CD4-positive, CD25-positive, alpha-beta regulatory T cell (primary cell): Measurements from ENCODE around the gene RUNX2. TPM values are rescaled to one million over a fixed set of nuclear protein-coding genes. Genes with fewer than 3 reads are reported as not detected.
A peak's percentile ranks its signal among the peaks of the same experiment; 100 is the strongest.

Source experiments
- ATAC-seq, 2 donors: fragments of 150-1000 bp; cut with Tn5 transposase; one replicate each; pipeline ENCODE4 v1.10.0; 2021; ENCODE audit warnings: low read depth in 2 of 2, moderate number of reproducible peaks in 2 of 2, moderate library complexity in 1 of 2
- DNase-seq, 3 donors: peaks; one replicate each; pipeline versions ENCODE4 v3.0.0 to v3.0.0-alpha.2; 2012 to 2022; ENCODE audit warnings: mixed read lengths in 1 of 3
- H3K27ac ChIP-seq: one replicate; pipeline ENCODE4 v1.7.0; 2013; ENCODE audit warnings: mild to moderate bottlenecking, low read length; ENCODE audit not compliant: insufficient read depth, poor library complexity, severe bottlenecking
- H3K27me3 ChIP-seq: one replicate; pipeline ENCODE4 v1.7.0; 2013; ENCODE audit warnings: low read length; ENCODE audit not compliant: control insufficient read depth, insufficient read depth
- H3K36me3 ChIP-seq: one replicate; pipeline ENCODE4 v1.7.0; 2013; ENCODE audit warnings: mild to moderate bottlenecking, low read length, moderate library complexity; ENCODE audit not compliant: control insufficient read depth, insufficient read depth
- H3K4me1 ChIP-seq: 2 replicates; pipeline ENCODE4 v1.7.0; 2013; ENCODE audit warnings: mild to moderate bottlenecking, low read length; ENCODE audit not compliant: insufficient read depth, control insufficient read depth, poor library complexity, severe bottlenecking
- H3K4me3 ChIP-seq: one replicate; pipeline ENCODE4 v1.7.0; 2013; ENCODE audit warnings: low read depth, mild to moderate bottlenecking, low read length, moderate library complexity
- H3K9me3 ChIP-seq, 2 experiments: 1 replicate in 1 of 2; 2 replicates in 1 of 2; pipeline ENCODE4 v1.7.0; 2013; ENCODE audit warnings: low read length in 2 of 2, mild to moderate bottlenecking in 1 of 2, moderate library complexity in 1 of 2; ENCODE audit not compliant: control insufficient read depth in 2 of 2
- H3K27ac Mint-ChIP-seq, 3 donors: one replicate each; pipeline ENCODE4 v1.8.0; 2020 to 2022; ENCODE audit warnings: mild to moderate bottlenecking in 3 of 3, mixed read lengths in 3 of 3, moderate library complexity in 2 of 3
- H3K27me3 Mint-ChIP-seq: one replicate; pipeline ENCODE4 v1.8.0; 2022; ENCODE audit warnings: mild to moderate bottlenecking, mixed read lengths
- H3K36me3 Mint-ChIP-seq: one replicate; pipeline ENCODE4 v1.8.0; 2020; ENCODE audit warnings: mixed read lengths
- H3K4me1 Mint-ChIP-seq, 4 donors: one replicate each; pipeline ENCODE4 v1.8.0; 2020 to 2022; ENCODE audit warnings: mixed read lengths in 4 of 4, mild to moderate bottlenecking in 1 of 4
- H3K4me3 Mint-ChIP-seq, 4 donors: one replicate each; pipeline ENCODE4 v1.8.0; 2020 to 2022; ENCODE audit warnings: mild to moderate bottlenecking in 4 of 4, mixed read lengths in 4 of 4, moderate library complexity in 3 of 4
- H3K9me3 Mint-ChIP-seq, 7 donors: one replicate each; pipeline ENCODE4 v1.8.0; 2020 to 2022; ENCODE audit warnings: mixed read lengths in 7 of 7, mild to moderate bottlenecking in 3 of 7, moderate library complexity in 2 of 7
- polyA plus RNA-seq, 4 donors: library from polyadenylated mRNA; unstranded; fragments of 300-500 nt; fragmentation: Illumina TruSeq; gene quantifications; one replicate each; pipeline ENCODE4 v1.2.3, GENCODE V29; 2021
- total RNA-seq: library from RNA; stranded (reverse); gene quantifications from one replicate; pipeline ENCODE4 v1.2.3, GENCODE V29; 2022

RUNX2 gene
- total and polyA plus RNA-seq, 5 donors from 2014 or later: 5.3 to 30.0 (median 5.5) TPM

DNA sequence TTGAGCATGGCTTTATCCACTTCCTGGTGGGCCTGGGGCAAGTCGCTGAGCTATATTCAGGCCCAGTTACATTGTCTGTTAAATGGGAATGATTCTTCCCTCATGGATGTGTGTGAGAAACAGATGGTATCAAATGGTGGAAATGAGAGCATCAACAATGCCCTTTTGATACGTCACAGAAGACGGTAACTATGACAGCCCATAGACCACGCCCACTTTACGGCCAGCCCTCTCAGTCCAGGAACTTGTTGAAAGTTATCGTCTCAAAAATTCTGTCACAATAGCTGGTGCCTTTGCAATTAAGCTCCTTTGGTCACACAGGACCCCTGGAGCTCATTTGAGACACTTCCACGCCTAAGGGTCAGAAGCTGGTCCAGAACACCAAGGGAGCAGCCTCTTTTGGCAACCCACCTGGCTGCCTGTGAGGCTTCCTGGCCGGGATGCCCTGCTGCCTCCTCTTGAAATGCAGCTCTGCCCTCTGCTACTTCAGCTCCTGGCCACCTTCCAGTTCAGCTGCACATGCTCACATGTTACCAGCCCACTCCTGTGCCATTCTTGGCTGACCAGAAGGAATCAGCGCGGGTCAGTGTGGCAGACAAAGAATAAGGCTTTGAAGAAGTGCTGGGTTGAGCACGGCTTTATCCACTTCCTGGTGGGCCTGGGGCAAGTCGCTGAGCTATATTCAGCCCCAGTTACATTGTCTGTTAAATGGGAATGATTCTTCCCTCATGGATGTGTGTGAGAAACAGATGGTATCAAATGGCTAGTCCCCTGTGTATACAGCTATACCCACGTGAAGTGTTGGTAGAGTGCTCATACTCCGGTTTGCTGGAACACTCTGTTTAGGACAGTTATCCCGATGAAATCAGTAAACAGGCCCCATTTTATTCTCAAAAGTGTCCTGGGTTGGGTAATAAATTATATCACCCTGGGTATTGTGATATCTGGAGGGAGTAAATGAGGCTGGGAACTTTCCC lies 248.8 kb downstream of the RUNX2 start:
- Mint-ChIP-seq H3K9me3 (peaks cover 0 to 4% (median 0%) of the 10 kb centered on the region in 7 donors), H3K36me3 (peaks cover 3% of the 10 kb centered on the region), H3K4me1 (peaks cover 18 to 22% (median 19%) of the 10 kb centered on the region in 4 donors), H3K27ac (peak overlapping the region in 1 of 3 donors; percentile 47), H3K4me3 (no peak overlapping the region), H3K27me3 (no peaks in the 10 kb centered on the region)
- no peaks in the 10 kb centered on the region for H3K9me3 ChIP-seq
- H3K4me3 ChIP-seq: no peak overlapping the region
- H3K4me1 ChIP-seq: peaks cover 12% of the 10 kb centered on the region
- no peak overlapping the region for H3K27ac ChIP-seq
- no peak for ATAC-seq
- no peak for DNase-seq
- H3K36me3 ChIP-seq: no peaks in the 10 kb centered on the region
- no peaks in the 10 kb centered on the region for H3K27me3 ChIP-seq

DNA sequence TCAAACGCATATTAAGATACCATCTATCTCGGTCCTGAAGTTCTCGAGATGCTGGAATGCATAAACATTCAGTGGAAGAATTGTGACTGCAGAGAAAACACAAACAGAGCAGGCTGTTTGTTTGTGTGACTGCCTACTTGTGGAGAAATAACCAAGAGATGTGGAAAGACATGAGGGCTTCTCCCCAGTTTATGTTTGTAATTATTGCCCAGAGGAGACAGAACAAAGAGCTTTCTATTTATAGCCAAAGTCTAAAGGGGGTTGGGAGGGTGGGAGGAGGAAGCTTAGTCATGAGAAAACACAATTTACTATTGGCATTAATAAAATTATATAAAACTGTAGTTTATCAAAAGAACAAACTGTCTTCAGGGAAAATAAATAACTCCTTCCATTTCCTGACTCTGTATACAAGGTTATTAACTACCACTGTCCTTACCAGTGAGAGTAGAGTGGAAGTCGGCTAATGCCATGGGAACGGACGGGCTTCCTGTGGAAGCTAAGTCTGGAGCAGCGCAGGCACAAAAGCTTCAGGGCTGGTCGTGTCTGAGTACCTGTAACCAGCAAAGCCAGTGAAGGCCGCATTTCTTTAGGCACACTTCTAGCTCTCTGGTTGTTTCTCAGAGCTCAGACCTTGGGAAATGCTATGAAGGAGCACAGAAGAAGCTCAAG lies 249.8 kb downstream of the RUNX2 start:
- H3K4me3 ChIP-seq: no peak overlapping the region
- H3K36me3 ChIP-seq: no peaks in the 10 kb centered on the region
- H3K36me3 Mint-ChIP-seq: peaks cover 1% of the 10 kb centered on the region
- no peak overlapping the region for H3K4me3 Mint-ChIP-seq
- no peaks in the 10 kb centered on the region for H3K9me3 ChIP-seq
- no peak overlapping the region for H3K27ac ChIP-seq
- H3K4me1 Mint-ChIP-seq: peaks cover 16 to 19% (median 17%) of the 10 kb centered on the region in 4 donors
- no peak for ATAC-seq
- H3K27me3 ChIP-seq: no peaks in the 10 kb centered on the region
- no peak for DNase-seq
- no peaks in the 10 kb centered on the region for H3K27me3 Mint-ChIP-seq
- H3K27ac Mint-ChIP-seq: peak overlapping the region in 2 of 3 donors; percentile 47 to 53
- H3K4me1 ChIP-seq: peaks cover 6% of the 10 kb centered on the region
- H3K9me3 Mint-ChIP-seq: peaks cover 0 to 11% (median 0%) of the 10 kb centered on the region in 7 donors

- H3K4me1 Mint-ChIP-seq: peaks cover 26 to 56% (median 47%) of the 10 kb centered on the region in 4 donors
- H3K36me3 Mint-ChIP-seq: no peaks in the 10 kb centered on the region
- no peak overlapping the region for H3K27ac Mint-ChIP-seq
- peak in 1 of 3 donors; percentile 46 for DNase-seq
- peak overlapping the region in 3 of 4 donors; percentile 27 to 53 (median 47) for H3K4me3 Mint-ChIP-seq
- Histone ChIP-seq H3K4me1 (peaks cover 52% of the 10 kb centered on the region), H3K27me3 (no peaks in the 10 kb centered on the region), H3K4me3 (peak overlapping the region; percentile 1), H3K27ac (no peak overlapping the region), H3K9me3 (no peaks in the 10 kb centered on the region), H3K36me3 (no peaks in the 10 kb centered on the region)
- H3K9me3 Mint-ChIP-seq: peaks cover 0 to 11% (median 0%) of the 10 kb centered on the region in 7 donors
- no peak for ATAC-seq
- no peaks in the 10 kb centered on the region for H3K27me3 Mint-ChIP-seq
Measured at GRCh38 chr6:45584127-45584526, 256.0 kb downstream of the RUNX2 start.

DNA sequence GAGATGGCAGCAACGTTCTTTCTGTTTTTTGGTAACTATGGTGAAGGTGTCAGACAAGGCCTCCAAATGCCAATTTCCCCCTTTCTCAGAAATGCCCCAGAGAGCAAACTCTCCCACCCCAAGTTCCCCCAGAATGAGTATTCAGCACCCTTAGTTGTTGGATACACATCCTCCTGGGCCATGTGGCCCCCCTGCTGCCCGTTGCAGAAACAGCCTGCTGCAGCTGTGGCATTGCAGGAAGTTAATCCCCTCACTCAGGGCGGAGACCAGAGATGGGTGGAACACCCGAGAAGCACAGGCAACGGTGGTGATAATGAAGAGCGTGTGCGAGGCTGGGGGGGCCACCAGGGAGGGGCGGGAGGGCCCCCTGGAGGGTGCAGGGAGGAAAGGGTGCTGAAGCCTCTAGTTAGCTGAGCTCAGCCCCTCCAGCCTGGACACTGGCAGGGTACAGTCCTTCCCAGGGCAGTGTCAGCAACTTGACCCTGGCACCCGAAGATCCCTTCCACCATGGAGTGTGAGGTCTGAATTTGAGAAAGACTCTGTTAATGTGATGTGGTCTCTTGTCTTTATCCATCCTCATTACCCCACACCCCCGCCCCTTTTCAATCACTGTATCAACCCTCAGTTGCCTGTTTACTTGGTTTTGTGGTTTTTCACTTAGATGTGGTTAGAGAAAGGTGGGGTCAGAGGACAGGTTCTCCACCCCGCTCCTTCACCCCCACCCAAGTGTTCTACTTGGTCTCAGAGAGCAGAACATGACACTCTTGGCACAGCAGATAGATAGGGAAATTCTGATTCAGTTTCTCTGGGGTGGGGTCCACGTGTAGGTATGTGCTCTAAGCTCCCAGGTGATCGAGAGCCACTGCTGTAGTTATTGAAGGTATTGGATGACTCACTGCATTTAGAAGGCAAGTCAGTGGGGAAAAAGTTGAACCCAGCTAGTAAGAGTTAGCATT lies 258.4 kb downstream of the RUNX2 start:
- Mint-ChIP-seq H3K27me3 (no peaks in the 10 kb centered on the region), H3K9me3 (peaks cover 0 to 11% (median 0%) of the 10 kb centered on the region in 7 donors), H3K36me3 (no peaks in the 10 kb centered on the region), H3K4me3 (peak overlapping the region; percentile 80 to 87 (median 84)), H3K4me1 (peaks cover 34 to 79% (median 67%) of the 10 kb centered on the region in 4 donors), H3K27ac (peak overlapping the region; percentile 87 to 98 (median 92))
- no peaks in the 10 kb centered on the region for H3K27me3 ChIP-seq
- peak overlapping the region; percentile 57 for H3K27ac ChIP-seq
- peaks cover 76% of the 10 kb centered on the region for H3K4me1 ChIP-seq
- H3K36me3 ChIP-seq: no peaks in the 10 kb centered on the region
- ATAC-seq (peak; percentile 85 to 86), DNase-seq (peak; percentile 43 to 97 (median 90))
- peak overlapping the region; percentile 57 for H3K4me3 ChIP-seq
- H3K9me3 ChIP-seq: no peaks in the 10 kb centered on the region

DNA sequence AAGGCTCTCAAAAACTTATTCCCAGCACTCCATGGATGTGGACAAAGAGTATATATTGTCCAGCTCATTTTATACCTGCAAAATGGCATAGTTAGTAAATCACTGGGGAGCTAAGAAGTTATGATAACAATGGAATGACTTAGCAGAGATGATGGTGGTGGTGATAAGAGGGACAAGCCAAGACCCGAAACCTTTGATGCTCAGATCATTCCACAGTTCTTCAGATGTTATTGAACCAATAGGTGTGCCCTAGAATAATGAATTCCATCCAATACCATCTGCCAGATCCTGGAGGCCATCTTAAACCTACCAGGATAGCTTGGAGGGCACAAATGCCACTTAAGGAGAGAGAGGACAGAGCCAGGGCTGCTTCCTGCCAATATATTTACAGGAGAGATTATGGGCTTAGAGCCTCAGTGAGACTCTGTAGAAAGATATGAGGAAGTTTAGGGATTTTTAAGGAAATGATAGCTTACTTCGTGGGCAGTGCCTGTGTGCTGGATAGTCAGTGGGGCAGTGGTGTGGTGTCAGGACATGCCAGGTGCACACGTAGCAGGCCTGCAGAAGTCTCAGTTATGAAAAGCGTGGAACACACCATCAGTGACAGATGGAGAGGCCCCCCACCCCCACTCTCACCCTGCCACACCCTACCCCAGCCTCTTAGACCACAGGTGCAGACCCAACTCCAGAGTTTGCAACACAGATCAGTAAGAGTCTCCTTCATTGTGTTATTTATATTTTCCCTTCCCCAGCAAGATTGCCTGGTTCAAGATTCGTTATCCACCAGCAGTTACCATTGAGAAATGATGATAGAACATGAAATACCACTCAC lies 259.3 kb downstream of the RUNX2 start:
- peak overlapping the region; percentile 9 to 87 (median 43) for H3K27ac Mint-ChIP-seq
- peak overlapping the region; percentile 51 for H3K4me3 ChIP-seq
- peaks cover 85% of the 10 kb centered on the region for H3K4me1 ChIP-seq
- no peaks in the 10 kb centered on the region for H3K27me3 Mint-ChIP-seq
- peaks cover 42 to 85% (median 73%) of the 10 kb centered on the region in 4 donors for H3K4me1 Mint-ChIP-seq
- DNase-seq (peak in 1 of 3 donors; percentile 8), ATAC-seq (no peak)
- H3K36me3 Mint-ChIP-seq: no peaks in the 10 kb centered on the region
- H3K27me3 ChIP-seq: no peaks in the 10 kb centered on the region
- peaks cover 0 to 4% (median 0%) of the 10 kb centered on the region in 7 donors for H3K9me3 Mint-ChIP-seq
- H3K36me3 ChIP-seq: no peaks in the 10 kb centered on the region
- peak overlapping the region; percentile 18 to 86 (median 82) for H3K4me3 Mint-ChIP-seq
- peak overlapping the region; percentile 57 for H3K27ac ChIP-seq
- H3K9me3 ChIP-seq: no peaks in the 10 kb centered on the region

DNA sequence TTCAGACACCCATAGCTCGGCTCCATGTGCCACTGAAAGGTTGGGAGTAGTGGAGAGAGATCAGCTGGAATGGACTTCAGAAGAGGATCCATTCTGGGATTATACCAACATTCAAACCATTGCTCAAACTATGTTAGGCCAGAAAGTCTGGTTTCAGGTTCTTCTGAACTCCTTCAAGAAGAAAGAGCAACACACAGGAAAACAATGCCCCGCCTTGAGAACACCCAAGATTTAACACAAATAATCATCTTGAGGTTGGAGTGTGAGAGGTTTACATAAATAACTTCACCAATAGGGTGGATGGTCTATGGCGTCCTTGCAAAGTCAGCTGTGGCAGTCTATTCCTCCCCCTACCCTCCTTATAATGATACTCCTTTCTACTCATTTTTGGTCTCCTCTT lies 261.2 kb downstream of the RUNX2 start:
- no peaks in the 10 kb centered on the region for H3K9me3 ChIP-seq
- H3K4me3 ChIP-seq: peak overlapping the region; percentile 59
- peaks cover 90% of the 10 kb centered on the region for H3K4me1 ChIP-seq
- H3K27me3 Mint-ChIP-seq: no peaks in the 10 kb centered on the region
- no peaks in the 10 kb centered on the region for H3K27me3 ChIP-seq
- ATAC-seq (no peak), DNase-seq (peak in 1 of 3 donors; percentile 64)
- peaks cover 42 to 96% (median 77%) of the 10 kb centered on the region in 4 donors for H3K4me1 Mint-ChIP-seq
- H3K36me3 ChIP-seq: no peaks in the 10 kb centered on the region
- peak overlapping the region in 3 of 4 donors; percentile 8 to 80 (median 77) for H3K4me3 Mint-ChIP-seq
- peak overlapping the region; percentile 48 for H3K27ac ChIP-seq
- peak overlapping the region in 2 of 3 donors; percentile 23 to 34 for H3K27ac Mint-ChIP-seq
- H3K9me3 Mint-ChIP-seq: peaks cover 0 to 2% (median 0%) of the 10 kb centered on the region in 7 donors
- H3K36me3 Mint-ChIP-seq: no peaks in the 10 kb centered on the region
